Activated CD4-positive, alpha-beta T cell treated with anti-CD3 and anti-CD28 coated beads, Interleukin-2, amount 10 ng/mL, durations not matched to agents 7 days and 5 days (primary cell): ENCODE data around the gene UBASH3B. TPM values are rescaled to one million over a fixed set of nuclear protein-coding genes. Genes with fewer than 3 reads are reported as not detected.

ENCODE experiments used
- CTCF ChIA-PET: fragments of 350-600 bp; sonication (Branson Sonifier 250); formaldehyde crosslinking; loops from one replicate; lab custom pipeline; 2021; ENCODE audit warnings: antibody characterized with exemption; lab: Charles Lee
- POLR2A ChIA-PET: fragments of 350-600 bp; sonication (Branson Sonifier 250); formaldehyde crosslinking; loops from one replicate; lab custom pipeline; 2021; ENCODE audit warnings: antibody characterized with exemption; lab: Charles Lee
- DNase-seq: peaks from one replicate; pipeline ENCODE4 v3.0.0-alpha.2; 2020
- H3K27ac Mint-ChIP-seq: one replicate; pipeline ENCODE4 v1.8.0; 2021; ENCODE audit warnings: mild to moderate bottlenecking, moderate library complexity, mixed read lengths
- H3K27me3 Mint-ChIP-seq: one replicate; pipeline ENCODE4 v1.8.0; 2021; ENCODE audit warnings: mixed read lengths
- H3K36me3 Mint-ChIP-seq: one replicate; pipeline ENCODE4 v1.8.0; 2021; ENCODE audit warnings: low read depth, mixed read lengths
- H3K4me1 Mint-ChIP-seq: one replicate; pipeline ENCODE4 v1.8.0; 2021; ENCODE audit warnings: mixed read lengths
- H3K4me3 Mint-ChIP-seq: one replicate; pipeline ENCODE4 v1.8.0; 2021; ENCODE audit warnings: mild to moderate bottlenecking, moderate library complexity, mixed read lengths
- H3K9me3 Mint-ChIP-seq: one replicate; pipeline ENCODE4 v1.8.0; 2021; ENCODE audit warnings: mixed read lengths
- total RNA-seq, 2 experiments: library from RNA; stranded (reverse); gene quantifications; one replicate each; pipeline ENCODE4 v1.2.3, GENCODE V29; 2021

UBASH3B gene
- total RNA-seq, 2 experiments from 2014 or later = 15.2 to 15.8 TPM

GRCh38 chr11:122745111-122745510, 89.6 kb downstream of the UBASH3B start:
- POLR2A ChIA-PET = interaction anchor here (0.7 kb wide), 1 partner anchor 1508 kb away, joined by 3 read pairs; no protein-coding TSS in a partner anchor
- DNase-seq = no peak

DNA sequence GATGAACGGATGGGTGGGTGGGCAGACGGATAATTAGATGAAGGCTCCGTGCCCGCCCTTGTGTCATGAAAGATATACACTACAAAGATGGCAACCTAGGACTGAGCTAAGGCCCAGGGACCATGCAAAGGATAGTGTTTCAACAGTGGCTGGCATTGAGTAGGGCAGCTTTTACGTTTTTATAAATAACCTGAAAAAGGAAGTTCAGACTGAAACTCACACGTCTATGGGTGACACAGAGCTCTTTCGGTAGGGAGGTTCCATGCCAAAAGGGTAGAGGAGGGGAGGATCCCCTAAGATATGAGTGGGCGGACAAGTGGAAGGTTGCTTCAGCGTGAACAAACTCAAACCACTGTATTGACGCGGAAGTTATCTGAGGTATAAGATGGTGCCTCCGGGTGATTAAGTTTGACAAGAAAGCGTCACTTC, 90.5 kb downstream of the UBASH3B start:
- no peak overlapping the region for H3K4me3 Mint-ChIP-seq
- peaks cover 7% of the 10 kb centered on the region for H3K4me1 Mint-ChIP-seq
- CTCF ChIA-PET = interaction anchor here (1.0 to 4.2 kb wide), 11 partner anchors 10 to 90 kb away, joined by 3 to 36 read pairs (median 4); partner anchors contain the start of gene UBASH3B
- peak; percentile 41 for DNase-seq
- H3K27ac Mint-ChIP-seq = peak overlapping the region; percentile 84
- no peaks in the 10 kb centered on the region for H3K9me3 Mint-ChIP-seq
- H3K36me3 Mint-ChIP-seq = peaks cover 5% of the 10 kb centered on the region
- POLR2A ChIA-PET = no interaction called here
- H3K27me3 Mint-ChIP-seq = peaks cover 9% of the 10 kb centered on the region

More at GRCh38 chr11:122745111-122745510, 89.6 kb downstream of the UBASH3B start:
- Mint-ChIP-seq H3K4me1 (peaks cover 2% of the 10 kb centered on the region), H3K27ac (peak overlapping the region; percentile 84), H3K36me3 (peaks cover 5% of the 10 kb centered on the region), H3K4me3 (no peak overlapping the region), H3K27me3 (peaks cover 9% of the 10 kb centered on the region), H3K9me3 (no peaks in the 10 kb centered on the region)
- CTCF ChIA-PET = interaction anchor here (1.0 to 4.2 kb wide), 10 partner anchors 11 to 83 kb away, joined by 3 to 36 read pairs (median 4); no protein-coding TSS in a partner anchor

- ChIA-PET POLR2A (no interaction called here), CTCF (interaction anchor here (0.7 to 4.2 kb wide), 13 partner anchors 9 to 163 kb away, joined by 3 to 36 read pairs (median 3); partner anchors contain the start of gene UBASH3B)
- Mint-ChIP-seq H3K36me3 (peaks cover 5% of the 10 kb centered on the region), H3K27me3 (peaks cover 9% of the 10 kb centered on the region), H3K9me3 (no peaks in the 10 kb centered on the region), H3K4me3 (no peak overlapping the region), H3K27ac (peak overlapping the region; percentile 84), H3K4me1 (peaks cover 12% of the 10 kb centered on the region)
- DNase-seq = no peak
Observed at GRCh38 chr11:122746611-122747244, 91.2 kb downstream of the UBASH3B start.

GRCh38 chr11:122747351-122747781, 91.8 kb downstream of the UBASH3B start:
- H3K9me3 Mint-ChIP-seq = no peaks in the 10 kb centered on the region

GRCh38 chr11:122749005-122749687, 93.6 kb downstream of the UBASH3B start:
- peaks cover 9% of the 10 kb centered on the region for H3K27me3 Mint-ChIP-seq
- no peak overlapping the region for H3K4me3 Mint-ChIP-seq
- H3K9me3 Mint-ChIP-seq = no peaks in the 10 kb centered on the region
- no peak overlapping the region for H3K27ac Mint-ChIP-seq
- H3K4me1 Mint-ChIP-seq = peaks cover 20% of the 10 kb centered on the region
- peak; percentile 66 for DNase-seq
- ChIA-PET CTCF (interaction anchor here (0.6 to 2.1 kb wide), 7 partner anchors 8 to 93 kb away, joined by 3 to 9 read pairs (median 4); partner anchors contain the start of gene UBASH3B), POLR2A (no interaction called here)
- peaks cover 5% of the 10 kb centered on the region for H3K36me3 Mint-ChIP-seq

More at GRCh38 chr11:122747351-122747781, 91.8 kb downstream of the UBASH3B start:
- DNase-seq = no peak
- CTCF ChIA-PET = interaction anchor here (0.5 to 4.2 kb wide), 9 partner anchors 8 to 324 kb away, joined by 3 to 36 read pairs (median 4); partner anchors contain the start of gene UBASH3B
- Mint-ChIP-seq H3K4me3 (no peak overlapping the region), H3K27me3 (peaks cover 9% of the 10 kb centered on the region), H3K27ac (no peak overlapping the region), H3K4me1 (peaks cover 14% of the 10 kb centered on the region), H3K36me3 (peaks cover 5% of the 10 kb centered on the region)
- POLR2A ChIA-PET = interaction anchor here (0.7 kb wide), 1 partner anchor 86 kb away, joined by 3 read pairs; no protein-coding TSS in a partner anchor

DNA sequence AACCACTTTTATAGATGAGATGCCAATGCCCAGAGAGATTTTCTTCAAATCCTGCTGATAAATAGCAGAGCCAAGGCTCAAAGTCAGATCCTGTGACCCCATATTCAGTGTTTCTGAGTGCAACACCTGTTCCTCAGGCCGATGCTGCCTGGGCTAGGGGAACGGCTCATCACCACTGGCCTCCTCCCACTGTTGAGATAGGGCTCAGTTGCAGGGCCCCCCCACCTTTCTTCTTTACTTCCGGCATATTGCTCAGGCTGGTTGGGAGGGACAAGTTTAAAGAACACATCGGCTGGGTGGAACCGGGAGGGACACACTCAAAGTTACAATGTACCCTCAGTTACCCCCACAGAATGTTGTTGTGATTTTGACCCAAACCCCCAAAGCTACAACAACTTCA, 94.5 kb downstream of the UBASH3B start:
- H3K36me3 Mint-ChIP-seq = peaks cover 5% of the 10 kb centered on the region
- POLR2A ChIA-PET = no interaction called here

GRCh38 chr11:122751292-122752070, 96.0 kb downstream of the UBASH3B start:
- Mint-ChIP-seq H3K36me3 (peaks cover 1% of the 10 kb centered on the region), H3K27ac (no peak overlapping the region), H3K4me3 (no peak overlapping the region), H3K9me3 (no peaks in the 10 kb centered on the region), H3K4me1 (peaks cover 36% of the 10 kb centered on the region), H3K27me3 (peaks cover 9% of the 10 kb centered on the region)
- no peak for DNase-seq
- ChIA-PET CTCF (interaction anchor here (0.8 to 1.5 kb wide), 5 partner anchors 54 to 118 kb away, joined by 3 to 4 read pairs (median 3); partner anchors contain the start of gene UBASH3B), POLR2A (no interaction called here)

More for the DNA sequence above, 94.5 kb downstream of the UBASH3B start:
- H3K9me3 Mint-ChIP-seq = no peaks in the 10 kb centered on the region
- H3K27ac Mint-ChIP-seq = no peak overlapping the region
- peaks cover 9% of the 10 kb centered on the region for H3K27me3 Mint-ChIP-seq
- DNase-seq = no peak
- CTCF ChIA-PET = interaction anchor here (1.4 to 1.8 kb wide), 3 partner anchors 9 to 94 kb away, joined by 3 to 7 read pairs (median 4); partner anchors contain the start of gene UBASH3B
- no peak overlapping the region for H3K4me3 Mint-ChIP-seq
- peaks cover 25% of the 10 kb centered on the region for H3K4me1 Mint-ChIP-seq

- H3K4me1 Mint-ChIP-seq = peaks cover 45% of the 10 kb centered on the region
- ChIA-PET CTCF (interaction anchor here (1.0 to 5.0 kb wide), 12 partner anchors 8 to 125 kb away, joined by 3 to 36 read pairs (median 5); partner anchors contain the start of gene UBASH3B), POLR2A (interaction anchor here (0.6 kb wide), 1 partner anchor 11 kb away, joined by 4 read pairs; no protein-coding TSS in a partner anchor)
- no peak for DNase-seq
- H3K9me3 Mint-ChIP-seq = no peaks in the 10 kb centered on the region
- H3K27me3 Mint-ChIP-seq = no peaks in the 10 kb centered on the region
- no peak overlapping the region for H3K4me3 Mint-ChIP-seq
- no peaks in the 10 kb centered on the region for H3K36me3 Mint-ChIP-seq
- H3K27ac Mint-ChIP-seq = no peak overlapping the region
Observed at GRCh38 chr11:122754028-122754427, 98.5 kb downstream of the UBASH3B start.

DNA sequence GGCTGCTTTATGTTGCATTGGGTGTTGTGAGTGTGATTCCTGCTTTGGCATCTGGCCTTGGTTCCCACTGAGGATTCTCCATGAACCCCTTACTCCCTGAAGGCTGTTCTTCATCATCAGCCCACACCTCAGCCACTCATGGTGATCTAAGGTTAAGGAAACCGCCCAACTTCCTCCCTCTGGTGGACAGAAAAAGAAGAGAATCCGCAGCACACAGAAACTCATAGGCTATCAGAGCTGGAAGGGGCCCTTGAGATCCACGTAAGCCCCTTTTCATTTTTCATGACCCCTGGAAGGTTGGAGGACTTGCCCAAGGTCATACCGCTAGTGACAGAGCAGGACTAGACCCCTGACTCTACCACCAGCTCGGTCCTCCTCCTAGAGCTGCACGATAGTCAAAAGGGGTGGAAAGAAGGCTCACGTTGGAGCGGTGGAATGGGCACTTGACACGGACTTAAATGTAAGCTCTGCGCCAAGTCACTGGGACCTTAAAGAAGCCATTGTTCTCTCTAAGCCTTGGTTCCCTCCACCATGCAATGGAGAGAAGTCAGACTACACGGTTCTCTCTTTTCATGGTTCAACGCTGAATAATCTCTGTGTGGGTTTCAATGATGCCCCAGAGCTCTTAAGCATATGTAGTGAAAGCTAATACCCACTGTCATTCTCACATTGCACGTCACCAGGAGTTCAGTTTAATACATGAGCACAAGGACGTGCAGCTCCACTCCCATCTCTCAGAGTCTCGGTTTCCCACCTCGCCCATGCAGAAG, 99.2 kb downstream of the UBASH3B start:
- peak; percentile 53 for DNase-seq
- Mint-ChIP-seq H3K36me3 (no peaks in the 10 kb centered on the region), H3K9me3 (no peaks in the 10 kb centered on the region), H3K4me1 (peaks cover 46% of the 10 kb centered on the region), H3K27me3 (no peaks in the 10 kb centered on the region), H3K4me3 (no peak overlapping the region), H3K27ac (no peak overlapping the region)
- CTCF ChIA-PET = interaction anchor here (0.8 to 5.0 kb wide), 20 partner anchors 8 to 175 kb away, joined by 3 to 36 read pairs (median 5); partner anchors contain the start of gene UBASH3B
- POLR2A ChIA-PET = no interaction called here

DNA sequence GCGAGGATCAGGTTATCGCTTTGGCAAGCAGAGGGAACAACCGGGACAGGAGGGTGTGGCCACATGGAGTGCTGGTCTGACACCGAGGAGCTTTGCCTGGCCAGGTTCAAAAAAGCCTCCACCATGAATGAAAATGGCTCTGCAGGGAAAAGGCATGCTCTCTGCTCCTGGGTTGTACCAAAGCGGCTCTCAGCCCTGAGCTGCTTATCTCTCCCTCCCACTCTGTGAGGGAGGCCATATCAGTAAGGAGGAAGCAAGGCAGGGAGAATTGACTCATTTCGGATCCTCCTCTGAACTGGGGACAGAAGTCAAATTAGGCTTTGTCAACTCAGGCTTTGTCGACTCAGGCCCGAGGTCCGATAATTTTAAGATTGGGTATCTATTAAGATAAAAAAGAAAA, 99.9 kb downstream of the UBASH3B start:
- CTCF ChIA-PET = interaction anchor here (0.8 to 5.0 kb wide), 15 partner anchors 9 to 175 kb away, joined by 3 to 36 read pairs (median 6); partner anchors contain the start of gene UBASH3B
- DNase-seq = no peak
- POLR2A ChIA-PET = no interaction called here
- H3K36me3 Mint-ChIP-seq = no peaks in the 10 kb centered on the region
- H3K27ac Mint-ChIP-seq = no peak overlapping the region
- H3K27me3 Mint-ChIP-seq = no peaks in the 10 kb centered on the region
- no peak overlapping the region for H3K4me3 Mint-ChIP-seq
- H3K4me1 Mint-ChIP-seq = peaks cover 43% of the 10 kb centered on the region
- H3K9me3 Mint-ChIP-seq = no peaks in the 10 kb centered on the region

DNA sequence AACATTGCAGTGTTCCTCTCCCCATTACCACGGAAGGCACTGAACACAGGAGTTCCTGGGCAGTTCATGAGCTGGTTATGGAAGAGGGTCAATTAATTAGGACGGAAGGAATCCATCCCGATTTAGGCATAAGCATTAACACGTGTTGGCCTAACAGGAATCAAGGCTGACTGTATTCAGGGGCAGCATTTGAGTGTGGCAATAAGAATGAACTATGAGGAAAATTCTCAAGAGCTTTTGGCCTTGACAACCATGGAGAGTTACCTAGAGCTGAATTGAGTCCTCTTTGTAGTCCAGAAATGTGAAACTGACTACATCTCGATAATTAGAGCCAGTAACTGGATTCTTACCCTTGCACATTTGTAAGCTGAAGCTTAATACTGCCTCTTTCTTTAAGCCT, 100.4 kb downstream of the UBASH3B start:
- Mint-ChIP-seq H3K9me3 (no peaks in the 10 kb centered on the region), H3K4me3 (no peak overlapping the region)

More for the DNA sequence above, 100.4 kb downstream of the UBASH3B start:
- CTCF ChIA-PET = interaction anchor here (0.8 to 5.0 kb wide), 10 partner anchors 8 to 176 kb away, joined by 3 to 36 read pairs (median 8); partner anchors contain the start of gene UBASH3B
- Mint-ChIP-seq H3K36me3 (no peaks in the 10 kb centered on the region), H3K27ac (peak overlapping the region; percentile 33), H3K4me1 (peaks cover 41% of the 10 kb centered on the region), H3K27me3 (no peaks in the 10 kb centered on the region)
- DNase-seq = no peak
- POLR2A ChIA-PET = no interaction called here
